Stimulated activated CD4-positive, alpha-beta T cell treated with anti-CD3 and anti-CD28 coated beads, Interleukin-12 subunit alpha, Interleukin-12 subunit beta, amount 100 ng/mL, for 4 hours (primary cell): ENCODE results near the gene CIROP.

Source experiments
- DNase-seq: peaks from one replicate; pipeline ENCODE4 v3.0.0-alpha.2; 2020

Gene CIROP

GRCh38 chr14:23104591-23105347 lies at the start of gene CIROP:
Gene CIROP (minus strand): TSS chr14:23104989. CDS start chr14:23104920, 69 bp downstream.
- DNase-seq: no peak

- no peak for DNase-seq
These were observed 49.3 kb upstream of the CIROP start for GRCh38 chr14:23153851-23154796.

GRCh38 chr14:23151342-23151741 lies 46.6 kb upstream of the CIROP start:
- DNase-seq: no peak

- DNase-seq: no peak
These were observed 45.0 kb upstream of the CIROP start for GRCh38 chr14:23149745-23150144.

GRCh38 chr14:23148591-23149249 lies 43.9 kb upstream of the CIROP start:
- DNase-seq: no peak

GRCh38 chr14:23147676-23148075 lies 42.9 kb upstream of the CIROP start:
- no peak for DNase-seq

- DNase-seq: no peak
These were observed 42.2 kb upstream of the CIROP start for GRCh38 chr14:23146980-23147379.

GRCh38 chr14:23146351-23146910 lies 41.6 kb upstream of the CIROP start:
- no peak for DNase-seq

GRCh38 chr14:23145794-23146350 lies 41.1 kb upstream of the CIROP start:
- no peak for DNase-seq

GRCh38 chr14:23143911-23144310 lies 39.1 kb upstream of the CIROP start:
- DNase-seq: no peak

GRCh38 chr14:23142826-23143225 lies 38.0 kb upstream of the CIROP start:
- no peak for DNase-seq

GRCh38 chr14:23141706-23142444 lies 37.1 kb upstream of the CIROP start:
- DNase-seq: no peak

- DNase-seq: no peak
These were observed 35.6 kb upstream of the CIROP start for GRCh38 chr14:23140371-23140770.

GRCh38 chr14:23139874-23140273 lies 35.1 kb upstream of the CIROP start:
- no peak for DNase-seq

GRCh38 chr14:23137813-23138535 lies 33.2 kb upstream of the CIROP start:
- no peak for DNase-seq

GRCh38 chr14:23137192-23137812 lies 32.5 kb upstream of the CIROP start:
- no peak for DNase-seq

- DNase-seq: no peak
These were observed 31.9 kb upstream of the CIROP start for GRCh38 chr14:23136566-23137133.

- no peak for DNase-seq
These were observed 28.2 kb upstream of the CIROP start for GRCh38 chr14:23132970-23133369.

GRCh38 chr14:23131482-23131881 lies 26.7 kb upstream of the CIROP start:
- DNase-seq: no peak

- DNase-seq: no peak
These were observed 26.1 kb upstream of the CIROP start for GRCh38 chr14:23130871-23131270.
